WTC11 (cell line): Measurements from ENCODE around the gene BSN.
"Not testable (repeated sequence)": the region's sequence is repeated elsewhere in the genome, so short reads cannot be mapped to it uniquely, and the experiment has no call there.

ENCODE experiments used
- CREM ChIP-seq: sonication (generic); formaldehyde crosslinking; IDR thresholded peaks from 2 replicates; pipeline ENCODE4 v1.8.1; 2022; ENCODE audit warnings: mild to moderate bottlenecking, missing genetic modification reagents, moderate library complexity
- E2F4 ChIP-seq: sonication (generic); formaldehyde crosslinking; IDR thresholded peaks from 2 replicates; pipeline ENCODE4 v1.8.1; 2022; ENCODE audit warnings: low read depth, mild to moderate bottlenecking, moderate library complexity, missing genetic modification reagents, borderline replicate concordance
- GRHL2 ChIP-seq: fragments of 250-450 bp; sonication (Bioruptor Pico); IDR thresholded peaks from 2 replicates; pipeline ENCODE4 v1.8.0; 2022; ENCODE audit warnings: mild to moderate bottlenecking, moderate library complexity; ENCODE audit not compliant: insufficient replicate concordance, severe bottlenecking
- SOX15 ChIP-seq: fragments of 250-450 bp; sonication (Bioruptor Pico); IDR thresholded peaks from 2 replicates; pipeline ENCODE4 v1.9.0; 2021; ENCODE audit warnings: mild to moderate bottlenecking
- SP1 ChIP-seq: sonication (generic); formaldehyde crosslinking; conservative IDR thresholded peaks from 2 replicates; pipeline ENCODE4 v1.8.1; 2022; ENCODE audit warnings: missing genetic modification reagents
- ZNF671 ChIP-seq: fragments of 250-450 bp; sonication (Bioruptor Pico); IDR thresholded peaks from 2 replicates; pipeline ENCODE4 v1.8.0; 2021; ENCODE audit warnings: mild to moderate bottlenecking
- TF ChIP-seq, protein P1 (sequence below): fragments of 200-600 bp; IDR thresholded peaks from 2 replicates; pipeline ENCODE4 v1.8.0; 2022; ENCODE audit warnings: antibody characterized with exemption
- TF ChIP-seq, protein P2 (sequence below): sonication (generic); formaldehyde crosslinking; IDR thresholded peaks from 2 replicates; pipeline ENCODE4 v1.8.0; 2022; ENCODE audit warnings: mild to moderate bottlenecking, missing genetic modification reagents

GRCh38 chr3:49685846-49686245, 131.6 kb downstream of the BSN start:
- TF ChIP-seq CREM; SP1 (CRISPR knock-in tag); E2F4 (CRISPR knock-in tag); SOX15 (CRISPR knock-in tag); GRHL2 (CRISPR knock-in tag); ZNF671 (CRISPR knock-in tag): not testable (repeated sequence)
- TF ChIP-seq, protein P1, sequence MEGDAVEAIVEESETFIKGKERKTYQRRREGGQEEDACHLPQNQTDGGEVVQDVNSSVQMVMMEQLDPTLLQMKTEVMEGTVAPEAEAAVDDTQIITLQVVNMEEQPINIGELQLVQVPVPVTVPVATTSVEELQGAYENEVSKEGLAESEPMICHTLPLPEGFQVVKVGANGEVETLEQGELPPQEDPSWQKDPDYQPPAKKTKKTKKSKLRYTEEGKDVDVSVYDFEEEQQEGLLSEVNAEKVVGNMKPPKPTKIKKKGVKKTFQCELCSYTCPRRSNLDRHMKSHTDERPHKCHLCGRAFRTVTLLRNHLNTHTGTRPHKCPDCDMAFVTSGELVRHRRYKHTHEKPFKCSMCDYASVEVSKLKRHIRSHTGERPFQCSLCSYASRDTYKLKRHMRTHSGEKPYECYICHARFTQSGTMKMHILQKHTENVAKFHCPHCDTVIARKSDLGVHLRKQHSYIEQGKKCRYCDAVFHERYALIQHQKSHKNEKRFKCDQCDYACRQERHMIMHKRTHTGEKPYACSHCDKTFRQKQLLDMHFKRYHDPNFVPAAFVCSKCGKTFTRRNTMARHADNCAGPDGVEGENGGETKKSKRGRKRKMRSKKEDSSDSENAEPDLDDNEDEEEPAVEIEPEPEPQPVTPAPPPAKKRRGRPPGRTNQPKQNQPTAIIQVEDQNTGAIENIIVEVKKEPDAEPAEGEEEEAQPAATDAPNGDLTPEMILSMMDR = not testable (repeated sequence)
- TF ChIP-seq, protein P2, sequence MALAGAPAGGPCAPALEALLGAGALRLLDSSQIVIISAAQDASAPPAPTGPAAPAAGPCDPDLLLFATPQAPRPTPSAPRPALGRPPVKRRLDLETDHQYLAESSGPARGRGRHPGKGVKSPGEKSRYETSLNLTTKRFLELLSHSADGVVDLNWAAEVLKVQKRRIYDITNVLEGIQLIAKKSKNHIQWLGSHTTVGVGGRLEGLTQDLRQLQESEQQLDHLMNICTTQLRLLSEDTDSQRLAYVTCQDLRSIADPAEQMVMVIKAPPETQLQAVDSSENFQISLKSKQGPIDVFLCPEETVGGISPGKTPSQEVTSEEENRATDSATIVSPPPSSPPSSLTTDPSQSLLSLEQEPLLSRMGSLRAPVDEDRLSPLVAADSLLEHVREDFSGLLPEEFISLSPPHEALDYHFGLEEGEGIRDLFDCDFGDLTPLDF (CRISPR knock-in tag) = not testable (repeated sequence)
